SIG-M5 treated with dmso at 0.1 percent for 504 hours (cell line): Measurements from ENCODE around the gene ATL2.
"Not testable (repeated sequence)": the region's sequence is repeated elsewhere in the genome, so short reads cannot be mapped to it uniquely, and the experiment has no call there.

Source experiments
- DNase-seq: peaks from one replicate; lab custom pipeline; 2025; ENCODE audit not compliant: unreplicated experiment; lab: John Stamatoyannopoulos, UW

The ATL2 gene

DNA sequence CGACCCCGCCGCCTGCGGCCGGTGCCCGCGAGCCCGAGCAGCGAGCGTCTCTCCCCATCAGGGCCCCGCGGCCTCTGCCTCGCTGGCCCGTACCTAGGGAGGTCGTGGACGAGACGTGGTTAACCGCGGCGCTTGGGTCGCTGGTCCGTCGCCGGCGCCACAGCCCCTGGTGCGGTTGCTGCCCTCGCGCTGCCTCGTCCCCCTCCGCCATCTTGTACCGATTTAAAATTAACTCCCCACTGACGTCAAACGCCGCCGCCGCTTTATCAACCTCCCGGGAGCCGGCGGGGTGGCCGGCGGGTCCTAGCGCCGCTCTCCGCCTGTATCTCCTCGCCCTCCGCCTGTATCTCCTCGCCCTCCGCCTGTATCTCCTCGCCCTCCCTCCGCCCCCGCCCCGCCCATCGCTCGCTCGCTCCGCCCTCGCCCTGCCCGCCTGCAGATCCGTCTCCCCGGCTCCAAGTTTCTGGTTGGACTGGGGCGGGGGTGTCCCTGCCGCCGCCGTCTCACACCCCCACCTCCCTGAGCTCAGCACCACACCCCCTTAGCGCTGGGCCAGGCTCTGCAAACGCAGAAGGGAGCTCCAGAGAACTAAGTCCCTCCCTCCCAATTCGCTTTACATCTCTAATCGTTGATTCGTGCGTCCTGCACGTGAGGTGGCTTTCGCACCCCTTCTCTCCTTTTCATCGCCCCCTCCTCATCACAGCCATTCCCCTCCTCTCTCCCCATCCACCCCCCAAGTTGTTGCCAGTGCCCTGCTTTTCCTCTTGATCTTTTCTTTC lies at the start of gene ATL2:
TSS of gene ATL2 (minus strand) at position 224 of the 779 bp plus-strand sequence. CDS start at position 211, 13 bp downstream.
- DNase-seq, result peak; percentile 98

DNA sequence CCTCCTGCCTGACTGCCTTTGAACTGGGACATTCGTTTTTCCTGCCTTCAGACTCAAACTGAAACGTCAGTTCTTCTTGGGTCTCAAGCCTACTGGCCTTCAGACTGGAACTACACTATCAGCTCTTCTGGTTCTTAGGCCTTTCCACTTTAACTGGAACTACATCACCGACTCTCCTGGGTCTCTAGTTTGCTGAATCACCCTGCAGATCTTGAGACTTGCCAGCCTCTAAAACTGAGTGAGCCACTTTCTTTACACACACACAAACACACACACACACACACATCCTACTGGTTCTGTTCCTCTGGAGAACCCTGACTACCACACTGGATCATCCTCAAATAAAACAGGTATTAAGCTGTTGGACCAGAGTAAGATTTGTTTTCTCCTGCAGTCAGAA lies 46.7 kb upstream of the ATL2 start:
- DNase-seq, result no peak

DNA sequence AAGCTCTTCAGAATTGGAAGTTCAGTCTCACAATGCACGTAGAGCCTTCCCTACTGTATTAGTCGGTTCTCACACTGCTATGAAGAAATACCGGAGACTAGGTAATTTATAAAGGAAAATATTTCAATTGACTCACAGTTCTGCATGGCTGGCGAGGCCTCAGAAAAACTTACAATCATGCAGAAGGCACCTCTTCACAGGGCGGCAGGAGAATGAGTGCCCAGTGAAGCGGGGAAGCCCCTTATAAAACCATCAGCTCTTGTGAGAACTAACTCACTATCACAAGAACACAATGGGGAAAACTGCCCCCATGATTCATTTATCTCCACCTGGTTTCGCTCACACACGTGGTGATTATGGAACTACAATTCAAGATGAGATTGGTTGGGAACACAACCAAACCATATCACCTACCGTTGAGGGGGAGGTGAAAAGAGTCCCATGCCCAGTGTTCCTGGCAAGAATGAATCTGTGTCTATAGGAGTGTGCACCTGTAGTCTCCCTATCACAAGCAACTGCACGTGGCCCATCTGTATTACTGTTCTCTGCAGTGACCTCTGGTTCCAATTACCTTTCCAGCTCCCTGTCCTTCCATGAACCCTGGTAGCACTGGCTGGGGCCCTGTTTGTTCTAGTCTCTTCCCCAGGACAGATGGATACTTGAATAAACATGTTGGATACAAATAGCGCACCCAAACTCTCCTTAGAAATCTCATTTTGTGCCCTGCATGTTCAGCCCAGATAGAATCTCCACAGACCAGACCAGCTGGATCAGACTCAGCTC lies 44.4 kb upstream of the ATL2 start:
- no peak for DNase-seq

DNA sequence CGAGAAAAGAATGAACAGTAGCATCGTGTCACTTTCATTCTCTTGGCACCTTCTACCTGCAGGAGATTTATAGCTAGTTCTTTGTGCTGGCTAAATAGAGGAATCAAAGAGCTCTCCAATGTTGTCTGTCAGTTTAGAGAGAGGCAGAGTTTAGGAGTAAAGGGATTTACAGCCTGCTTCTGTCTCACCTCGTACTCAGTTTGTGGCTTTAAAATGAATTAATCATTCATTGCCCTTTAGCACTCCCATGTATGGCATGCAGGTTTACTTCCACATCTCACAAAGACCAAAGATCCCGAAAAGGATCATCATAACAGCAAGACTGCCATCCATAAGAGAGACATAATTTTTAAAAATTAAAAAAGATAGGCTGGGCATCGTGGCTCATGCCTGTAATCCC lies 42.4 kb upstream of the ATL2 start:
- DNase-seq, result no peak

DNA sequence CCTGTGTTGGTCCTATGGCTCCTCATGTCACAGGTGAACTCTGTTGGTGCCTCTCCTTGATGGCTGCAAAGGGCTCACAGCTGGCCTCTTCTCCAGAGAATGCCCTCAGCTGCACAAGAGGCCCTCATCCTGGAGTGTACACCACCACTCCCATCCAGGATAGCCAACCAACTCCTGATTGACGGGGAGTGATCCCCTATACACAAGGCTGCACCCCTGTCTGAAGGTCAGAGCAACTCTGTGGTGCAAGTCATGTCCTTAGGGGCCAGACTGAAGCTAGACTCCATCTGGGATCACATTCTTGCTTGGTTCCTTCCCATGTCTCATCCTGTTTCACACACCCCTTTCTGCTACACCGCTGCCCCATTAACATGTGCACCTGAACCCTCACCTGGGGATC lies 41.7 kb upstream of the ATL2 start:
- no peak for DNase-seq

DNA sequence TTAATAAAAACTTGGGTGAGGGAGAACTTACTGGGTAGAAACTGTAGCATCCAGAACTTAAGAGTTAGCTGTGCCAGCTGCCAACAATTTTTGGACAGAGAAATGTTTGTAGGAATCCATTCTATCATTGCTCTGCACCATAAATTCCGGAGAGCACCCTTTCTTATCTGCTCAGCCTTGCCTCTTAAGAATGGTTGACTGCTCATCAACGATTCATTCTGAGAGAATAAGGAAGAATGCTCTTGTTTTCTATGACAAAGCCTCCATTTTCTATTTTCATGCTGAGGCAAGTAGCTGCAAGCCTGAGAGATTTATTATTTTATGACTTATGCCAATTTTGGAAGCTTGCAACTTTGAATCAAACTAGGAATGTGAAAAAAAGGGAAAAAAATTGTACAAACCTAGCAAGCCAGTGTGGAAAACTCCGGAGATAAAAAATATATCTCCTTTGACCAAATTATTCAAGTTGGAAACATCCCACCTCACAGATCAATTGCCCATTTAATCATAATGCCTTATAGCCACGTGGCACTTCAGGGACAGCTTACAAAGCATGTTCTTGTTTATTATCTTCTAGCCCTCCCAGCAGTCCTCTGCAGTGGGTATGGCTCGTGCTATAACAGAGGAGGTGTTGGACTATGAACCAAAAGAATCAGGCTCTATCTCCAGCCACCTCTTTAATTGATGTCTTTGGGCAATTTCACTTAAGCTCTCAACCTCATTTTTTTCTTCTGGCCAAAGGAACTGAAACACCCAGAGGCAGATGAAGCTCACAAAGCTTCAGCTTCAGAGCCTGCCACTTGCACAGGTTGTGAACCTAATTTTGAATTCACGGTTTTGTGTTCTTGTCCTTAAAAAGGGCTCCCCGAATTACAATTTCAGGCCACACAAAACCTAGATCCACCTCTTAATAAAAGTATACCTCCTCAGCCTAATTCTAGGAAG lies 40.9 kb upstream of the ATL2 start:
- no peak for DNase-seq

DNA sequence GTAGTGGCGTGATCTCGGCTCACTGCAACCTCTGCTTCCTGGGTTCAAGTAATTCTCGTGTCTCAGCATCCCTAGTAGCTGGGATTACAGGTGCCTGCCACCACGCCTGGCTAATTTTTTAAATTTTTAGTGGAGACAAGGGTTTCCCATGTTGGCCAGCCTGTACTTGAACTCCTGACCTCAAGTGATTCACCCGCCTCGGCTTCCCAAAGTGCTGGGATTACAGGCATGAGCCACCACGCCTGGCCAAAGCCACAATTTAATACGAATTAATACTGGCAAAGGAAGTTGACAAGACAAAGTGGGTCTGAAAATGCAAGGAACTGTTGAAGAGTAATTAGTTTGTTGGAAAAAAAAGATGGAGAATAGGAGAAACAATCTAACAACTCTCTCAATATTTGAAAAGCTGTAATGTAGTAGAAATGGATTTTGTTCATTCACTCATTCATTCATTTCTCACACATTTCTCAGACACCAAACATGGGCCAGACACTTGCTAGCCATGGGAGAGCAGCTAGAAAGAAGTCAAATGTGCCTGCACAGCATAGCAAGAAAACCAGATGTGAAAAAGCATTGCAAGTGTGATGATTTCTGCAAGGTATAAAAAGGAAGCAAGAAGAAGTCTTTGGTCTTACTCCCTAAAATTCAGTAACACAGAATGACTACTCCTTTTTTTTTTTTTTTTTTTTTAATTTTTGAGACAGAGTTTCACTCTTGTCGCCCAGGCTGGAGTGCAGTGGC lies 39.4 kb upstream of the ATL2 start:
- no peak for DNase-seq

DNA sequence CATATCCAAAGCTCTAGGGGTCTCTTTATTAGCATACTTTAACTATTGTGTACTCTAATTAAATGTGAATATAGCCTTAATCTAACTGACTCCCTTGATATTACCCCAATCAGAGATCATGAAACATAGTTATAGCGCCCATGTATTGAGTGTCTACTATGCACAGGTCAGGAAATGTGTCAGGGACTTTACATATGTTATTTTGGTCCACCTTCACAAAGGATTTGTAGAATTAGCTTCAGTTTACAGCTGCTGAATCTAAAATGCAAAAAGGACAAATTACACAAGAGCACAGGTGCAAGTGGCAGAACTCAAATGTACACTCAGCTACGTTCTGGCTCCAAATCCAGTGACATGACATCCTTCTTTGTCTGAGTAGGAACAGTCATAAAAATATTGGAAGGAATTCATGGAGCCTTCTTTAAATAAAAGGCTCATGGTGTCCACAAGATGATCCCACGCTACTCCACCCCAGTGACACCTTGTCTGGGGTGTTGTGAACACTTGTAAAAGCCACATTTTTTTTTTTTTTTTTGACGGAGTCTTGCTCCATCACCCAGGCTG lies 38.7 kb upstream of the ATL2 start:
- no peak for DNase-seq

DNA sequence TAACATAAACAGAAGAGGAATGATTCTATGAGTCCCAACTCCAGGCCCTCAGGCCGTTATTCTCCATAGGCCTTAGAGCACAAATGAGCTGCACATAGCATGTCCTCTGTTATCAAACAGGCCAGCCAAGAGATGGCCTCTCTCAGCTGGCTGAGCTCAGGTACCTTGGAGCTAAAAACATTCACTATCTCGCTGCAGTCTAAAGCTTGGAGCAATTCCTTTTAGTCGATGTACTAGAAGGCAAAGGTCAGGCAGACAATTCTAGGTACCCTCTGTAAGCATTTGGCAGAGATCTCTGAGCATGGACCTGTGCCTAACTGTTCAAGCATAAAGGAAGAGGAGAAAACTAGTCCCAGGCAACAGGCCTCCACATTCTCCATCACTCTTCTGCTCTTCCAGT lies 38.0 kb upstream of the ATL2 start:
- no peak for DNase-seq

DNA sequence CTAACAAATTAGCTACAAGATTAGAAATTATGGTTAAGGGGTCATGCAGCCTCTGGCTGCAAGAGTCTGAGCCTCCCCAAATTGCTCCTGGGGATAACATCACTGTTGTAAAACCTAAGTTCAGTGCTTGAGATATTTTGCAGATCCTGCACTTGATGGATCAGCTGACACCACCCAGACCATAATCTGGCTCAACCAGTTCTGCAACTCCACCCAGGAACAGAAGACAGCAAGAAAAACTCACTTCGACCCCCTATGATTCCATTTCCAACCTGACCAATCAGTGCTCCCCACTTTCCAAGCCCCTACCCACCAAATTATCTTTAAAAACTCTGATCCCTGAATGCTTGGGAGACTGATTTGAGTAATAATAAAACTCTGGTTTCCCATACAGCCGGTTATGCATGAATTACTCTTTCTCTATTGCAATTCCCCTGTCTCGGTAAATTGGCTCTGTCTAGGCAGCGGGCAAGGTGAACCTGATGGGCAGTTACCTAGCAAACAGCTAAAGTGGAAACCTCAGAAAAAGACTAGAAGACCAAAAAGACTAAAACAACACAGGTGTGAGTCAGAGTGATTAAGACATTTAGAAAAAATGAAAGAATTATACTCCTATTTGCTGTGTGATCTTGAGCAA lies 35.3 kb upstream of the ATL2 start:
- DNase-seq, result not testable (repeated sequence)

DNA sequence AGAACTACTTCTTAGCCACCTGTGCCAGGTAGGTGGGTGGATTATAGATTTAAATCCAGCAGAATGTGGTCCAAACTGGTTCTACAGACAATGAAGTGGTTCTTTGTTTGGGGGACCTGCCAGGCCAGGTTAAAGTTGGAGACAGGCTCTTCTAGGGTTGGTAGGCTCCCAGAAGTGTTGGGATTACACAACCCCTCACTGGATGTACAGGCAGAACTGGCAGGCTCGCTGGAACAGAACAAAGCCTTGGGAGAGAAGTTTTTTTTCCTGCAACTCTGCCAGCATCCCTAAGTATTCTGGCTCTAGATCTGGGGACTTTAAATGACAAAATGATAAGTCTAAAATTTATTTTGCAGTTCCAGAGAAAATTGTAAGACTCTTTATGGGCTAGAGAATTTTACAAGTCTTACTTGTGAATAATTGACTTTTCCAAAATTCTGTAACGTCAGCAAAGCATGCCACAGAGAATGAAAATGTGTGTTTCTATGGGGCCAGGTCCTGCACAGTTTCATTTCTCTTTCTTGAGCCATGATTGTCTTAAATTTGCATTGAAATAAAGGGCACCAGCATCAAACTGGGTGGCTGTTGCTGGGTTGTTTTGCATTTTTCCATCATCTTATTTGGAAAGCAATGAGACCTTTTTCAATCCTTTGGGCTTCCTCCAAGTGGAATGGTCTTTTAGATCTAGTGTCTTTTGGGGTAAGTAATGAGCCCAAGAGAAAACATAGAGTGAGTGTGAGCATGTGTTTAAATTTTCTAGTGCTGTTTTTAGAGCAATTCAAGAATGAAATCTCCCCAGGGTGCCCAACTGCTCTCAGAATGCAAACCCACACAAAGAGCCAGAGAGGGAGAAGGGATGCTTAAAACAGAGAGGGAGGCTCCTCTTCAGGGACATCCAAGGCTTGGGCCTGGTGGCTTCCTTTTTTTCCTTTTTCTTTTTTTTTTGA lies 32.4 kb upstream of the ATL2 start:
- no peak for DNase-seq

DNA sequence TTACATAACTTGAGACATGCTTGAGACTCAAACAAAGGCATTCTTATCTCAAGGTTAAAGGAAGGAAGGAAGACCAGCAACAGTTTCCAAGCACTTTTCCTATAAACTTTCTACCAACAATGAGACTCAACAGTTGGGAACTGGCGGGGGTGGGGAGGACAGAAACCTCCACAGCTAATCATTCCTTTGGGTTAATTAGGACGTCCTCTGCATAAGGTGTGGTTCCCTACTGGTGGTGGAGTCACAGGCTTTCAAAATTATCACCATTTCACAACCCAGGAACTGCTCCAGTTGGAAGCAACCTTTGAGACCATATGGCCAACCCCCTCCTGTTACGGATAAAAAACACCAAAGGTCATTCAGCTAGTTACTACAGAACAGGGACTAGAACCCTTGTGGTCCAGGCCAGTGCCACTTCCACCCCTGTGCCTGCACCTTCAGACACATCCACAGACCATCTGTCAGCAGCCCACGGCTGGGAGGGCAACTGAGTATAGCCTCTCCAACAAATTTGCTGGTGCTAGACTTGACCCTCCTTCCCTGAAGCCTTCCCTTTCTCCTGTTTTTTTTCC lies 30.1 kb upstream of the ATL2 start:
- no peak for DNase-seq

DNA sequence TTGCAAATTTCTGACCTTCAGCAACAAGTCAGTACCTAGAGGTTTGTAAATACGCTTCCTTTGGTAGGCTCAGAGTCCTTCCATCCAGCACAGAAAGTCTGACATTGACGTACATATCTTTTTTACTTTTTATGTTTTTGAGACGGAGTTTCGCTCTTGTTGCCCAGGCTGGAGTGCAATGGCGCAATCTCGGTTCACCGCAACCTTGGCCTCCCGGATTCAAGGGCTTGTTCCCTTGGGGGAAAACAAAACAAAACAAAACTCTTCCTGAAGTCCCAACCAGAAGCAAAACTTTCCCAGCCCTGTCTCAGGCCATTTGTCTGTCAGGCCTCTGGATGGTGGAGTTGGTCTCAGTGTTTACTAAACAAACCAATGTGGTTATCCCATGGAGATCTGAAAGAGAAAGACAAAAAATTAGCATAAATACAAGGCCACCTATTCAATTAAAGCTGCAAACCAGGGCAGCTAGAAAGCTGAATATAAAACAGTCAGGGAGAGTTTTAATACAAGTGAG lies 29.6 kb upstream of the ATL2 start:
- no peak for DNase-seq

DNA sequence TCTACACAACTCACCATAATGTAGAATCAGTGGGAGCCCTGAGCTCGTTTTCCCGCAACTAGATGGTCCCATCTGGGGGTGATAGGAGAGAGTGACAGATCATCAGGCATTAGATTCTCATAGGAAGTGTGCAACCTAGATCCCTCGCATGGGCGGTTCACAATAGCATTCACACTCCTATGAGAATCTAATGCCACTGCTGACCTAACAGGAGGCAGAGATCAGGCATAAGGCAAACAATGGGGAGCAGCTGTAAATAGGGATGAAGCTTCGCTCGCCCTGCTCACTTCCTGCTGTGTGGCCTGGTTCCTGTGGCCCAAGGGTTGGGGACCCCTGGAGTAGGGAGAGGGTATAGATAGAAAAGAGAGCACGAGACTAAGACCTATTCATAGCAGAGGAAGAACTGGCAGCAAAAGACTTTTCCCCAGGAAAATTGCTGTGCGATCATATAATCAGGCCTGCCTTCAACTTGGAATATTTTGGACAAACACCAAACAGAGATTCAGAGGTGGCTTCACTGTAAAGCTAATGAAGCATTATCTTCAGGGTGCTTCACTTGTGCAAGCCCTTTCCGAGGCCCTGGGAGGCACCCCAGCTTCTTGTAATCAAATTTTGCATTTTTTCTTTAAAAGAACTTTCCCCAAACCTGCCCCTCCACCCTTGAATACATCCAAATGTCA lies 29.0 kb upstream of the ATL2 start:
- no peak for DNase-seq

DNA sequence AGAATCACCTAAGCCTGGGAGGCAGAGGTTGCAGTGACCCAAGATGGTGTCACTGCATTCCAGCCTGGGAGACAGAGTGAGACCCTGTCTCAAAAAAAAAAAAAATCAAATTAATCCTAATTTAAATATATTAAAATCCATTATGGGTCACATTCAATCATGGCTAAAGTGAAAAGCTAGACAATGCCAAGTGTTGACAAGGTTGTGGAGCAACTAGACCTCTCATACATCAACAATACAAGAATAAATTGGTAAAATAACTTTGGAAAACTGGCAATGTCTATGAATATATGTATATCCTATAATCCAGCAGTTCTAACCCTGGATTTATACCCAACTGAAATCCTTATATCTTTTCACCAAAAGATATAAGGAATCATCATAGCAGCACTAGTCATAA lies 23.4 kb upstream of the ATL2 start:
- DNase-seq, result no peak

DNA sequence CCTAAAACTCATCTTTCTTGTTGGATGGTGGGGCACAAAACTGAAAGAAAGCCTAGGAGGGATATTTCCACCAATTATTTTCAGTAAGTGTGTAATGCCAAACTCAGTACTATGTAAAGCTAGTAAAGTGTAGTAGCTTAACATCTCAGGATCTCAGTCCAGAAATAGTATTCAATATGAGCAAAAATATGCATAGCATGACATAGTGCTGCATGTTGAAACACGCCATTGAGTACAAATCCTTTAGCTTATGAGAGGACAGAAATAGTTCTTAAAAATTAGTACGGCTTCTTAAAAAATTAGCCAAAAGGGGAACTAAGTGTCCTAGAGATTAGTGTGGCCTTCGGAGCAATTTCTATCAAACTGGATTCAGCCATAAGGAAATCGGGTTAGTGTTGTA lies 21.7 kb upstream of the ATL2 start:
- no peak for DNase-seq

DNA sequence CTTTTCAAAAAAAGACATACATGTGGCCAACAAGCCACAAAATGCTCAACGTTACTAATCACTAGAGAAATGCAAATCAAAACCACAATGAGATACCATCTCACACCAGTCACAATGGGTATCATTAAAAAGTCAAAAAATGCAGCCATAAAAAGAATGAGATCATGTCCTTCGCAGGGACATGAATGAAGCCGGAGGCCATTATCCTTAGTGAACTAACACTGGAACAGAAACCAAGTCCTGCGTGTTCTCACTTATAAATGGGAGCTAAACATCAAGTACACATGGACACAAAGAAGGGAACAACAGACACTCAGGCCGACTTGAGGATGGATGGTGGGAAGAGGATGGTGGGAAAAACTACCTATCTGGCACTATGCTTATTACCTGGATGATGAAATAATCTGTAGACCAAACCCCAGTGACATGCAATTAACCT lies 17.8 kb upstream of the ATL2 start:
- DNase-seq, result no peak

DNA sequence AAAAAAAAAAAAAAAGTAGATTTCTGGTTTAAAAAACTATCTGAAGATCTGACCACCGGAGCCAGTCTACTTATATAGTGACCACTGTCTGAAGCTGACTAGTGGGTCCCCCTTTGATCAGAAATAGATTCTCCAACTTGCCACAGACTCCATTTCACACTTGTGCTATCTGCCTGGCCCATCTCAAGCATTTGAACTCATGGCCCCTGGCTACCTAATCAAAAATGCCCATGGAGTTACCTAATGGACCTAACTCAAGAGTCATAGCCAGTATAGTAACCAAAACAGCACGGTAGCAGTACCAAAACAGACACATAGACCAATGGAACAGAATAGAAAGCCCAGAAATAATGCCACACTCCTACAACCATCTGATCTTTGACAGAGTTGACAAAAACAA lies 17.0 kb upstream of the ATL2 start:
- DNase-seq, result no peak
